GM18519 (cell line): Measurements from ENCODE around the gene DPPA3.
"Not testable (repeated sequence)": the region's sequence is repeated elsewhere in the genome, so short reads cannot be mapped to it uniquely, and the experiment has no call there.

Experiments used
- ATAC-seq: cut with Tn5 transposase; IDR thresholded peaks from one replicate; pipeline ENCODE4 v1.9.1; 2021; ENCODE audit warnings: mild to moderate bottlenecking, moderate library complexity; ENCODE audit not compliant: unreplicated experiment, low FRiP score

DPPA3 gene

DNA sequence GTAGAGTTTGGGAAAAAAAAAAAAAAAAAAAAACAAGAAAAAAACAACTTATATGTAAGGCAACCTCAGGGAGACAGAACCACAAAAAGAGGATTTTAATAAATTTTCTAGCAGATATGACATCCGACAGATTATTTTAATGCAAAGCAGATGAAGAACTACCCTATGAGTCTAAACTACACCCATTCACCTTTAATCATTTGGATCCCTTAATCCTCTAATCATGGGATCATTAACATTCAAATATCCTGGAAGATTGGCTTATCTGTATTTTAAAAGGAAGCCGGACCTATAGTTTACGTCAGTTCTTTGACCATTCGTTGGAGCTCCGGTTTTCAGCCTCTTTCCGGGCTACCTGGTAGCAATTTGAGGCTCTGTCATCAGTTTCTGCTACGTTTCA, at the start of gene DPPA3:
Gene DPPA3 (plus strand): TSS at position 301 of the 400 bp plus-strand sequence. CDS start 138 bp downstream, outside the sequence.
- no peak for ATAC-seq

GRCh38 chr12:7661741-7662140, 49.5 kb upstream of the DPPA3 start:
- ATAC-seq: no peak

DNA sequence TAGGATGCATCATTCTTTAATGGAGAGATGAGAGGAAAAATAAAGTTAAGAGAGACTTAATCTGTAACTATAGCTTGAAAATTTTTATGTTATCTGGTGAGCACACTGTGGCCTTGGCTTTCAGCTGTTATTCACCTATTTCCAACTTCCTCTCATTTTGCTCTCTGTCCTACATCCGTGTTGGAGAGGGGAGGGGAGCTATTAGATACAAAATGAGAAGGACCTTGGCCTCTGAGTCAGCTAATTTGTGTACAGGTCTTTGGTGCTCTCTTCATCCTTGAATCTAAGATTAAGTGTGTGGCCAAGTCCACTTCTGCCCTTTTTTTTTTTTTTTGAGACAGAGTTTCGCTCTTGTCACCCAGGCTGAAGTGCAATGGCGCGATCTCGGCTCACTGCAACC, 44.6 kb upstream of the DPPA3 start:
- ATAC-seq: no peak

GRCh38 chr12:7667125-7667524, 44.1 kb upstream of the DPPA3 start:
- no peak for ATAC-seq

GRCh38 chr12:7668171-7668570, 43.1 kb upstream of the DPPA3 start:
- ATAC-seq: no peak

DNA sequence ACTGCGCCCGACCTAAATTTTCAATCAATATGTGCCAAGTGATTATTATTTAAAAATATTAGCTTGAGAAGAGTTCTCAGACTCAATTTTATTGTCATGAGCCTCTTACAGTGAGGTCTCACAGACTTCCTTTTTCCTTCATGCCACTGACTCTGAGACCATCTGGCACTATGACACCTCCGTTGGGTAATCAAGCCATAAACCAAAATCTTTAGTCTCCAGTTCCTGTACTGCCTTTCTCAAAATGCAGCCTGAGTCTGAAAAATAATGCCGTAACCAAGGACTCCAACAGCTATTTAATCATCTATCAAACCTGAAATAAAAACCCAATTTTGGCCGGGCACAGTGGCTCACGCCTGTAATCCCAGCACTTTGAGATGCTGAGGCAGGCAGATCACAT, 35.8 kb upstream of the DPPA3 start:
- ATAC-seq: not testable (repeated sequence)

DNA sequence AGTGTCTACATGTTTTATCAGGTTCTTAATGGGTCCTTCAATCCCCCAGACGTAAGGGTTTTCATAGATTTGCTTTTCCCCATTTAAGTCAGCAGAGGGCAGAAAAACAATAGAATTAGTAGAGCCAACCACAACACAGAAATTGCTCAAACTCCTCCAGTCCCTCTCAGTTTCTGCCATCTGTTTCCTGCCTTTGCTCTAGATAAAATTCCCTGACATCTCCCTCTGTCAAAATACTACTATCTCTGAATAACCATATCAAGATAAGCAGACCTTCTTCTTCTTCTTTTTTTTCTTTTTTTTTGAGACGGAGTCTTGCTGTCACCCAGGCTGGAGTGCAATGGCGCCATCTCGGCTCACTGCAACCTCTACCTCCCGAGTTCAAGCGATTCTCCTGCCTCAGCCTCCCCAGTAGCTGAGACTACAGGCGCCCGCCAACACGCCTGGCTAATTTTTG, 33.8 kb upstream of the DPPA3 start:
- ATAC-seq: not testable (repeated sequence)

DNA sequence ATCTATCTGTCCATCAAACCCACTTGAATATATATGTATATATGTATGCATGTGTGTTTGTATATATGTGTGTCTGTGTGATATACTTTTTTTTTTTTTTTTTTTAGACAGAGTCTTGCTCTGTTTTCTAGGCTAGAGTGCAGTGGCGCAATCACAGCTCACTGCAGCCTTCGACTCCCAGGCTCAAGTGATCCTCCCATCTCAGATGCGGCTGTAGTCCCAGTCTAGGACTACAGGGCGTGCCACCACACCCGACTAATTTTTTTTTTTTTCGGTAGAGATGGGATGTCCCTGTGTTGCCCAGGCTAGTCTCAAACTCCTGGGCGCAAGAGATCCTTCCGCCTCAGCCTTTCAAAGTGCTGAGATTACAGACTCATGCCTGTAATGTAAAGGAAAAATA, 32.5 kb upstream of the DPPA3 start:
- ATAC-seq: no peak

DNA sequence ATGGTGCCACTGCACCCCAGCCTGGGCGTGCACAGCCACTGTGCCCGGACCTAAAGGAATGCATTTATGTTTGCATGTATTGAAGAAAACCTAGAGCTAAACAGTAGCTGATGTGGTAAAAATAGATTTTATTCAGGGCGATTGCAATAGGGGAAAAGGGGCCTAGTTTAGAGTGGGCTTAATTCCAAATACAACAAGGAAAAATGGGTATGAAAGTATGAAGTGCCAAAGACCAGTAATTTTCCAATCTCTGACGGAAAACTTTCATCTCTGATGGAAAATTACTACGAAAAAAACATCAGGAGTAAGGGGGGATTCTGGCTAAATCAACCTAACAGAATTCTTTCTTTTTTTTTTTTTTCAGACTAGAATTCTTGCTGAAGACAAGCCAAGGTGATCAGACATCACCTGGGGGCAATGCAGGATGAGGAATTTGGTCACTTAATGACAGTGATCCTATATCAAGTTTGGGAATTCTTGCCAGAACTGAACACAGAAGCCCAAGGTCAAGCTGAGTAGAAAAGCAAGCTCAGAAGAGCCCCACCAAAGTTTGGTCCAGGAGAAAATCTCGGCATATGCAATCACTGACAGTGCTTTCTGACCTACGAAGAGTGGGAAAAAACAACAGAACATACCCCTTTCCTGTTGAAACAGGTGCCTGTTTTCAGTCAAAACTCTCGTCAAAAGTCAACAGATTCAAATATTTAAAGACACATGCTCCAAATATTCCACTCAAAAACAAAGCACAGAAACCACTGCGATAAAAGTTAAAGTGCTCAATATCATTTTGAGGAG, 31.8 kb upstream of the DPPA3 start:
- ATAC-seq: no peak

DNA sequence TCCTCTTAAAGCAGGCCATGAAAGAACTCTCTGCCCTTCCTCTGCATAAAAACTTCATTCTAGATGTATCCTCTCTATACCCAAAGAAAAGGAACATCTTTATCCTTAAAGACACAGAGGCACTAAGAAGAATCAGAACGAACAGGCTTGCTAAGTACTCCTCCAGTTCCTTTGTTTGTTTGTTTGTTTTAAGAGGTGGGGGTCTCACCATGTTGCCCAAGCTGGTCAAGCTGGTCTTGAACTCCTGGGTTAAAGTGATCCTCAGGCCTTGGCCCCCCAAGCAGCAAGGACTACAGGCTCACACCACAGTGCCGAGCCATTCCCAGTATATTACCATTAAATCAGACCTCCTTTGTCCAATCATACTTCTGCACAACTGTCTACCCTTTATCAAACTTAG, 29.7 kb upstream of the DPPA3 start:
- no peak for ATAC-seq

DNA sequence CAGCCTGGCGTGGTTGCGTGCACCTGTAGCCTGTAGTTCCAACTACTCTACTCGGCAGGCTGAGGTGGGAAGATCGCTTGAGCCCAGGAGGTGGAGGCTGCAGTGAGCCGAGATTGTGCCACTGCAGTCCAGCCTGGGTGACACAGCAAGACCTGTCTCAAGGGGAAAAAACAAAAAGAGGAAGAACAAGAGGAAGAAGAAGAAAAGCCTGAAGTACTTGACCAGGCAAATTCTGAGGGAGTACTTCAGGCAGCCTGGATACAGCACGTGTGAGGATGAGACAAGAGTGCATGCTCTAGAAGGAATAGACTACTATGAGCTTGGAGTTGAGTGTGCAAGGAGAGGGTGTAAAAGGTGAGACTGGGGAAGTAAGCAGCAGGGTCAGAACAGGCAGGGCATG, 17.4 kb upstream of the DPPA3 start:
- ATAC-seq: no peak

DNA sequence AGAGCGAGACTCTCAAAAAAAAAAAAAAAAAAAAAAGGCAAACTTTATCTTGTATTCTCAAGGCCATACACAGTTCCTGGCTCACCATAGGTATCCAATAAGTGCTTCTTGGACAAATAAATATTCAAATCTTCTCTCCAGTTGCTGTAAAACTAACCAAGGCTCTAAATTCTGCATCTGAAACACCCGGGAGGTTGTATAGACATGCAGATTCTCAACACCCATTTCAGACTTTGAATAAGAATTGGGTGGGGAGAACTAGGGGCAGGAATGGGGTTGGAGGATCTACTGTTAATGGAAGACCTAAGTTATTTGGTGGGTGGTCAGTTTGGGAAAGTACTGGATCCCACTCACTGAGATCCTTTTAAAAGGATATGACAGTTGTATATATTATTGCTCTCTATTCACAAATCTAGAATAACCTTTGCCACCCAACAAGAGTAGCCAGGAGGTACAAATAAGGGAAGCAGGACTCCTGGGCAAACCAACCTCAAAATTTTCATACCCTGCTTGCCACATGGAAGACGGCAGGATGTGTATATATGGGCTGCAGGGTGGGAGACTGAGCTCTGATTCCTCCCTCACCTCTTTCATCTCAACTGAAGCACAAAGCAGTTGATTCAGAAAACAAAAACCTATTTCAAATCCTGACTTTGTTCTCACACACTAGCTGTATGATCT, 16.5 kb upstream of the DPPA3 start:
- ATAC-seq: no peak

DNA sequence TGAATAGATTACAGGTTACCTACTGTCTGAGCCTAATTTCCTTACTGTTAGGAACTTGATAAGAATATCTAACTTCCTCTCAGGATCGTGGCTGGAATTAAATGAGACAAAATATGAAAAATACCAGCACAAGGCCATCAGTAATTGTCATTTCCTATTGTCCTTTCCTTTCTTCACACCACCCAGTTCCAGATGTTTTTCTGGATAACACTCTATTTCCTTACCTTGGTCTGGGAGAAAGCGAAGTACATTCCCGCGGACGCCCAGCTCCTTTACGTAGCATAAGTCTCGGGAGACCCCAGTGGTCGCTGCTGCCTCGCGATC, 16.0 kb upstream of the DPPA3 start:
- no peak for ATAC-seq

GRCh38 chr12:7695566-7696197, 15.6 kb upstream of the DPPA3 start, which contains the start of gene GDF3:
Gene GDF3, minus strand, starts transcription at chr12:7695775. Its CDS starts 47 bp downstream, at chr12:7695728.
- ATAC-seq: no peak

GRCh38 chr12:7705846-7706245, 5.4 kb upstream of the DPPA3 start:
- no peak for ATAC-seq

DNA sequence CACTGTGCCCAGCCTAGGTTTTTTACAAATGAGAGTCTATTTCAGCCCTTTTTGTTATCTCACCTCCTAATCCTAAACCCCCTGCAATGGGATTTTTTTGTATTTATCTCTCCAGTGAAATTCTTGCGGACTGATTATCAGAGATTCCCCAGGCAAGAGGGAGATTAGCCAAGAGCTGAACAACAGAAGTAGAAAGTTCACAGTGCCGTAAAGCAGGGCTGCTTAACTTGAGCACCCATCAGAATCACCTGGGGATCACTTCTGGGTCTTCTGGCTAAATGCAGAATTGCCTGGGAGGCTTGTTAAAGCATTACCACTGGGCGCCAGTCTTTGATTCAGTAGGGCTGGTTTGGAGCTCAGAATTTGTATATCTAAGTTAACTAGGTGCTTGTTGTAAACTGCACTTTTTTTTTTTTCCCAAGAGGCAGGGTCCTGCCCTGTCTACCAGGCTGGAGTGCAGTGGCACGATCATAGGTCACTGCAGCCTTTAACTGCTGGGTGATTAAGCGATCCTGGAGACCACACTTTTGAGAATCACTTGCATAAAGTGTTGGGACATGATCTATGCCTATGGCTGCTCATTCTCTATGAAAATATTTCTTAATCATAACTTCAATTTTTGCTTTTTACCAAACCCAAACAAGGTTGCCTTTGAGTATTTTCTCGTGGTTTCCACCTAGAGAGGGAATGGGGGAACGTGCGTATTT, 1.1 kb upstream of the DPPA3 start:
- ATAC-seq: no peak

DNA sequence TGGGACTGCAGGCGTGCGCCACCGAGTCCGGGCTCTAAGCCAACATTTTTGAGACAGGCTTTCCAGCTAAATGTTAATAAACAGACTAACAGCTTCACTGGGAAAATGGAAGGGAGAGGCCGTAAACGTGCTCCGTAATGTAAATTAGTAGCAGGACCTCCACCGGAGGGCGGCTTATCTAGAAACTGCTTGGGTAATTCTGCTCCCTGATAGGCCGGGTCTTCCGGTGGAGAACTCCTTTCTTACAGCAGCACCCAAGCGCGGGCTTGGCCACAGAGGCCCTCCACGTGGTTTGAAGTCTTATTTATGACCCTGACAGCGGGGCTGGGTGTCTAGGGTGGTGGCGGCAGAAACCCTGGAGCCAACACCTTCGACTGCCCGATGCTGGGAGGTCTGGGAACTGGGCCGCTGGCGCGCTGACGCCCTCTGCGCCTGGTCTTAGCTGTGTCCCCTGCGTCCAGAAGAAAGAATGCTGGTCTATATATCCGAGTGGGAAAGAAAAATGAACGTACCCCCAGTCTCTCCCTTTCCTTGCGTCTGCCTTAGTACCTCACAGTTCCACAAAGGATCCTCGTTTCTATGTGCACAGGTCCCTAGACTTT, 1.7 kb downstream of the DPPA3 start:
- no peak for ATAC-seq

- ATAC-seq: no peak
Measured at GRCh38 chr12:7716381-7716780, 5.1 kb downstream of the DPPA3 start.

- no peak for ATAC-seq
Measured at GRCh38 chr12:7719946-7720730, 8.9 kb downstream of the DPPA3 start.

DNA sequence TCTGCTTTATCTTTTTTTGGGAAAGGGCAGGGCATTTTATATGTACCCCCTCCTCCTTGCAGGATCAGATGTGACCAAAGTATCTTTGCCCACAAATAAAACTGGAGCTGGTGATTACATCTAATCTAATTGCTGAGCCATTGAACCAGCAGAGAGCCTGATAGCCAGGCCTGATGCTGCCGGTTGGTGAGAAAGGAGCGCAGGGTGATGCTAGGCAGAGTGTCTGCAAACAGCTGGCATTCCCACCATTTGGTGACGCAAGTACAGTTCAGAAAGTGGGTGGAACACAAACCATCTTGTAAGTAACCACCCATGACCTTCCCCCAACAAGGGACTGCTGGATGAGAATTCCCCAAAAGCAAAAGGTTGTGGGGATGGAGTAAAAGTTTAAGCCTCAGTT, 12.7 kb downstream of the DPPA3 start:
- no peak for ATAC-seq
